Progenitor cell of endocrine pancreas (in vitro differentiated cells): ENCODE results near the gene CEP97. TPM values are rescaled to one million over a fixed set of nuclear protein-coding genes. Genes with fewer than 3 reads are reported as not detected.
"Not testable (repeated sequence)": the region's sequence is repeated elsewhere in the genome, so short reads cannot be mapped to it uniquely, and the experiment has no call there.

Source experiments
- DNase-seq: peaks from one replicate; pipeline ENCODE4 v3.0.0; 2021; ENCODE audit warnings: low spot score; ENCODE audit not compliant: unreplicated experiment
- H3K27ac Mint-ChIP-seq: 2 replicates; pipeline ENCODE4 v1.8.0; 2021; ENCODE audit warnings: mild to moderate bottlenecking, moderate library complexity, mixed read lengths
- H3K27me3 Mint-ChIP-seq: 2 replicates; pipeline ENCODE4 v1.8.0; 2021; ENCODE audit warnings: mixed read lengths
- H3K36me3 Mint-ChIP-seq: 2 replicates; pipeline ENCODE4 v1.8.0; 2022; ENCODE audit warnings: mixed read lengths; ENCODE audit not compliant: insufficient read depth
- H3K4me1 Mint-ChIP-seq: 2 replicates; pipeline ENCODE4 v1.8.0; 2021; ENCODE audit warnings: low read depth, mixed read lengths
- H3K4me3 Mint-ChIP-seq: 2 replicates; pipeline ENCODE4 v1.8.0; 2021; ENCODE audit warnings: low read depth, mild to moderate bottlenecking, moderate library complexity, mixed read lengths
- H3K9me3 Mint-ChIP-seq: 2 replicates; pipeline ENCODE4 v1.8.0; 2021; ENCODE audit warnings: low read depth, mixed read lengths
- total RNA-seq: library from RNA; stranded (reverse); gene quantifications from 2 replicates; pipeline ENCODE4 v1.2.1, GENCODE V29; 2021
- TF ChIP-seq, protein P1 (sequence below): fragments of 200-600 bp; sonication (generic); IDR thresholded peaks from one replicate; pipeline ENCODE4 v1.5.0; 2021; ENCODE audit warnings: antibody characterized with exemption, mild to moderate bottlenecking; ENCODE audit not compliant: unreplicated experiment

The CEP97 gene
- total RNA-seq, 1 donor from 2014 or later, result 21.9 TPM

DNA sequence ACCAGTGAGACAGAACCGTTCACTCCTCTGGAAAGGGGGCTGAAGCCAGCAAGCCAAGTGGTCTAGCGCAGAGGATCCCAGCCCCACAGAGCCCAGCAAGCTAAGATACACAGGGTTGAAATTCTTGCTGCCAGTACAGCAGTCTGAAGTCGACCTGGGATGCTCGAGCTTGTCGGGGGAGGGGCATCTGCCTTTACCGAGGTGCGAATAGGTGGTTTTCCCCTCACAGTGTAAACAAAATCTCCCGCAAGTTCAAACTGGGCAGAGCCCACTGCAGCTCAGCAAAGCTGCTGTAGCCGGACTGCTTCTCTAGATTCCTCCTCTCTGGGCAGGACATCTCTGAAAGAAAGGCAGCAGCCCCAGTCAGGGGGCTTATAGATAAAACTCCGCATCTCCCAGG, 11.4 kb downstream of the CEP97 start:
- Mint-ChIP-seq H3K36me3 (peaks cover 79% of the 10 kb centered on the region), H3K9me3 (peaks cover 46% of the 10 kb centered on the region)

DNA sequence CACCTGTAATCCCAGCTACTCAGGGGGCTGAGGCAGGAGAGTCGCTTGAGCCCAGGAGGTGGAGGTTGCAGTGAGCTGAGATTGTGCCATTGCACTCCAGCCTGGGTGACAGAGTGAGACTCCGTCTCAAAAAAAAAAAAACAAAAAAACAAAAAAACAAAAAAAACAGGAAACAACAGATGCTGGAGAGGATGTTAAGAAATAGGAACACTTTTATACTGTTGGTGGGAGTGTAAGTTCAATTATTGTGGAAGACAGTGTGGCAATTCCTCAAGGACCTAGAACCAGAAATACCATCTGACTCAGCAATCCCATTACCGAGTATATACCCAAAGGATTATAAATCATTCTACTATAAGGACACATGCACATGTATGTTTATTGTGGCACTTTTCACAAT, 17.5 kb downstream of the CEP97 start:
- H3K4me1 Mint-ChIP-seq, H3K4me3 Mint-ChIP-seq, H3K27ac Mint-ChIP-seq, H3K27me3 Mint-ChIP-seq, DNase-seq: not testable (repeated sequence)
- H3K9me3 Mint-ChIP-seq, result peaks cover 37% of the 10 kb centered on the region
- peaks cover 57% of the 10 kb centered on the region for H3K36me3 Mint-ChIP-seq

More for the DNA sequence above, 11.4 kb downstream of the CEP97 start:
- no peaks in the 10 kb centered on the region for H3K27me3 Mint-ChIP-seq
- no peak for DNase-seq
- no peaks in the 10 kb centered on the region for H3K4me1 Mint-ChIP-seq
- TF ChIP-seq, protein P1, sequence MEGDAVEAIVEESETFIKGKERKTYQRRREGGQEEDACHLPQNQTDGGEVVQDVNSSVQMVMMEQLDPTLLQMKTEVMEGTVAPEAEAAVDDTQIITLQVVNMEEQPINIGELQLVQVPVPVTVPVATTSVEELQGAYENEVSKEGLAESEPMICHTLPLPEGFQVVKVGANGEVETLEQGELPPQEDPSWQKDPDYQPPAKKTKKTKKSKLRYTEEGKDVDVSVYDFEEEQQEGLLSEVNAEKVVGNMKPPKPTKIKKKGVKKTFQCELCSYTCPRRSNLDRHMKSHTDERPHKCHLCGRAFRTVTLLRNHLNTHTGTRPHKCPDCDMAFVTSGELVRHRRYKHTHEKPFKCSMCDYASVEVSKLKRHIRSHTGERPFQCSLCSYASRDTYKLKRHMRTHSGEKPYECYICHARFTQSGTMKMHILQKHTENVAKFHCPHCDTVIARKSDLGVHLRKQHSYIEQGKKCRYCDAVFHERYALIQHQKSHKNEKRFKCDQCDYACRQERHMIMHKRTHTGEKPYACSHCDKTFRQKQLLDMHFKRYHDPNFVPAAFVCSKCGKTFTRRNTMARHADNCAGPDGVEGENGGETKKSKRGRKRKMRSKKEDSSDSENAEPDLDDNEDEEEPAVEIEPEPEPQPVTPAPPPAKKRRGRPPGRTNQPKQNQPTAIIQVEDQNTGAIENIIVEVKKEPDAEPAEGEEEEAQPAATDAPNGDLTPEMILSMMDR, result no peak
- no peak overlapping the region for H3K4me3 Mint-ChIP-seq
- H3K27ac Mint-ChIP-seq, result no peak overlapping the region

DNA sequence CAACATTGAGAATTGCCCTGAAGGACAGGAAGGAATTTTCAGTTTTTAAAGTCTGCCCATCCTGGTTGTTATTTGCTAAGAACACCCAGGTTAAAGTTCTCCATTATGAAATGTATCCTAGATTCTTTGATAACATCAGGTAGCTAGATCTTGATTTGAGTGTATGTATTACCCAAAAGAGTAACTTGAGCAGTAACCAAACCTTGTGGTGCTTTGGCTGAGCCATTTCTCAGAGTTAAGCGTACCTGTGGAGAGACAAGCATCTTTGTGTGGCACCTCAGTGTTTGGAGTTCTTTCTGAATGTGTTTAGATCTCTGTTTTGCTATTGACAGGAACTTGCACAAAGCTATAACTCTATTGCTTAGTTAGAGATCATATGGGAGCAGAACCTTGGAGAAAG, 20.4 kb downstream of the CEP97 start:
- H3K4me1 Mint-ChIP-seq, result no peaks in the 10 kb centered on the region
- H3K27me3 Mint-ChIP-seq, result no peaks in the 10 kb centered on the region
- no peak overlapping the region for H3K27ac Mint-ChIP-seq
- H3K9me3 Mint-ChIP-seq, result peaks cover 17% of the 10 kb centered on the region
- DNase-seq, result no peak
- H3K36me3 Mint-ChIP-seq, result peaks cover 40% of the 10 kb centered on the region
- no peak overlapping the region for H3K4me3 Mint-ChIP-seq
- TF ChIP-seq, protein P1, result no peak

- H3K27ac Mint-ChIP-seq, H3K4me1 Mint-ChIP-seq, H3K27me3 Mint-ChIP-seq, H3K4me3 Mint-ChIP-seq, DNase-seq: not testable (repeated sequence)
- H3K36me3 Mint-ChIP-seq, result peaks cover 42% of the 10 kb centered on the region
- peaks cover 16% of the 10 kb centered on the region for H3K9me3 Mint-ChIP-seq
Measured at GRCh38 chr3:101745934-101746333, 21.5 kb downstream of the CEP97 start.

- not testable (repeated sequence) for H3K27ac Mint-ChIP-seq
- Mint-ChIP-seq H3K36me3 (peaks cover 52% of the 10 kb centered on the region), H3K9me3 (peaks cover 12% of the 10 kb centered on the region)
Measured at GRCh38 chr3:101753386-101754113, 29.1 kb downstream of the CEP97 start.

GRCh38 chr3:101758224-101758623, 33.8 kb downstream of the CEP97 start:
- TF ChIP-seq, protein P1, result no peak
- no peaks in the 10 kb centered on the region for H3K4me1 Mint-ChIP-seq
- no peak overlapping the region for H3K4me3 Mint-ChIP-seq
- H3K27ac Mint-ChIP-seq, result no peak overlapping the region
- H3K9me3 Mint-ChIP-seq, result peaks cover 4% of the 10 kb centered on the region
- no peaks in the 10 kb centered on the region for H3K27me3 Mint-ChIP-seq
- peaks cover 46% of the 10 kb centered on the region for H3K36me3 Mint-ChIP-seq
- DNase-seq, result no peak

More at GRCh38 chr3:101753386-101754113, 29.1 kb downstream of the CEP97 start:
- H3K4me1 Mint-ChIP-seq, H3K27me3 Mint-ChIP-seq, DNase-seq, H3K4me3 Mint-ChIP-seq: not testable (repeated sequence)
